ENCODE results near the gene GPAM. TPM values are rescaled to one million over a fixed set of nuclear protein-coding genes. Genes with fewer than 3 reads are reported as not detected.

The GPAM gene
- total and polyA plus RNA-seq, 3 donors from 2014 or later, result 25.1 to 37.6 (median 36.7) TPM

DNA sequence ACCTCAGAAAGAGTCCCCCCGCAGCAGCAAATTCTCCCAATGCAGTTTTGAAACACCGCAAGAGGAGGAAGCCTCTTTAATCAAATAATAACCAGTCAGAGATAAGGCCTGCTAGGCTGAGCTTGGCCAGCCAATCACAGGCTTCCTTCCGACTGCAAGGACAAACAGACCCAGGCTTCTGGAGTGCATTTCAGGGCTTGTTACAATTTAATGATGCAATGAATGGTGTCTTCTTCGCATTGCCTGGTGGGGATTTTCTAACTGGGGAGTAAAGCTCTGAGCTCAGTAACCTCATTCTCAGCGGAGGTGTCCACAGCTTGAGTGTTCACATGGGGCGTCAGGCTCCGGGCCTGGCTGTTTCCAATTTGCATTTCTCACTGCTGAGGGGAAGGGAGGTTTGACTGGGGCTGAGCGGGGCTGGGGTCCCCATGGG, 31.8 kb upstream of the GPAM start:
- peak overlapping the region; percentile 12 to 57 for H3K27ac ChIP-seq
- intact Hi-C loops (cut with DNase I; ENCODE audit: low total_unique reads), result no loop called here

DNA sequence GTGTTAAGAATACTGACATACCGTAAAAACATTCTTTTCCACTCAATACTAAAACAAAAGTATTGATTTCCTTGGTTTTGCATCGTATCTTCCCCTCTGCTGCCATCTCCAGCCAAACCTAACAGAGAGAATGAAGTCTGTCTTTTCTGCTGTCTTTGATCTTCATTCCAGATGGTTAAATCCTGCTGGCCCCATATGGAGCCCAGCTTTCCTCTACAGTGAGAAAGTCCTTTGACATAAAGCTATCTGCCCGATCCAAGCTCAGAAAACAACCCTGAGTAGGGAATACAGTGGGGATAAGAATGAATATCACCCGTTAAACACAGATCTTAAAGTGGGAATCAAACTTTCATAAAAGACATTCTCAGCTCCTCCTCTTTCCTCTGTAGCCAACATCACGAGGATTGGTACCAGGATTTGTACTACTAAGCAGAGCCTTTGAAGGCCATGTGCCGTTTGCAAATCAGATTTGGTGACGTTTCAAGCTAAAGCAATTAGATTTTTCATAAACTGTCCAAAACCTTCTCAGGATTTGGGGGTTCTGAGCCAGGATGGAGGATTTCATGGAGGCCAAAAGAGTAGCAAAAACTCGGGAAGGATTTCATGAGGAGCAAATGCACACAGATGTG, 30.8 kb upstream of the GPAM start:
- intact Hi-C loops (cut with DNase I; ENCODE audit: low total_unique reads), result no loop called here
- Histone ChIP-seq H3K4me3 (no peak overlapping the region), H3K4me1 (peaks cover 14% of the 10 kb centered on the region), H3K36me3 (ENCODE audit: low read depth, missing control alignments) (no peaks in the 10 kb centered on the region), H3K27ac (peak overlapping the region in 1 of 2 donors; percentile 41), H3K9me3 (no peaks in the 10 kb centered on the region), H3K27me3 (no peaks in the 10 kb centered on the region)
- no peak for DNase-seq
- WGBS, 2 donors, result 53 to 64% methylated on average over 8 of the region's 8 CpGs
- TF ChIP-seq, protein P1, sequence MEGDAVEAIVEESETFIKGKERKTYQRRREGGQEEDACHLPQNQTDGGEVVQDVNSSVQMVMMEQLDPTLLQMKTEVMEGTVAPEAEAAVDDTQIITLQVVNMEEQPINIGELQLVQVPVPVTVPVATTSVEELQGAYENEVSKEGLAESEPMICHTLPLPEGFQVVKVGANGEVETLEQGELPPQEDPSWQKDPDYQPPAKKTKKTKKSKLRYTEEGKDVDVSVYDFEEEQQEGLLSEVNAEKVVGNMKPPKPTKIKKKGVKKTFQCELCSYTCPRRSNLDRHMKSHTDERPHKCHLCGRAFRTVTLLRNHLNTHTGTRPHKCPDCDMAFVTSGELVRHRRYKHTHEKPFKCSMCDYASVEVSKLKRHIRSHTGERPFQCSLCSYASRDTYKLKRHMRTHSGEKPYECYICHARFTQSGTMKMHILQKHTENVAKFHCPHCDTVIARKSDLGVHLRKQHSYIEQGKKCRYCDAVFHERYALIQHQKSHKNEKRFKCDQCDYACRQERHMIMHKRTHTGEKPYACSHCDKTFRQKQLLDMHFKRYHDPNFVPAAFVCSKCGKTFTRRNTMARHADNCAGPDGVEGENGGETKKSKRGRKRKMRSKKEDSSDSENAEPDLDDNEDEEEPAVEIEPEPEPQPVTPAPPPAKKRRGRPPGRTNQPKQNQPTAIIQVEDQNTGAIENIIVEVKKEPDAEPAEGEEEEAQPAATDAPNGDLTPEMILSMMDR (IDR thresholded peaks at IDR 0.05), result no peak
- TF ChIP-seq POLR2A (IDR thresholded peaks at IDR 0.05), result no peak

More for the DNA sequence above, 31.8 kb upstream of the GPAM start:
- Histone ChIP-seq H3K27me3 (no peaks in the 10 kb centered on the region), H3K4me1 (peaks cover 4% of the 10 kb centered on the region), H3K36me3 (ENCODE audit: low read depth, missing control alignments) (no peaks in the 10 kb centered on the region), H3K4me3 (no peak overlapping the region), H3K9me3 (no peaks in the 10 kb centered on the region)
- 41 to 43% methylated on average over 4 to 8 of the region's 8 CpGs for WGBS, 2 donors
- TF ChIP-seq, protein P1 (IDR thresholded peaks at IDR 0.05), result no peak
- no peak for TF ChIP-seq POLR2A (IDR thresholded peaks at IDR 0.05)
- peak; percentile 93 for DNase-seq

DNA sequence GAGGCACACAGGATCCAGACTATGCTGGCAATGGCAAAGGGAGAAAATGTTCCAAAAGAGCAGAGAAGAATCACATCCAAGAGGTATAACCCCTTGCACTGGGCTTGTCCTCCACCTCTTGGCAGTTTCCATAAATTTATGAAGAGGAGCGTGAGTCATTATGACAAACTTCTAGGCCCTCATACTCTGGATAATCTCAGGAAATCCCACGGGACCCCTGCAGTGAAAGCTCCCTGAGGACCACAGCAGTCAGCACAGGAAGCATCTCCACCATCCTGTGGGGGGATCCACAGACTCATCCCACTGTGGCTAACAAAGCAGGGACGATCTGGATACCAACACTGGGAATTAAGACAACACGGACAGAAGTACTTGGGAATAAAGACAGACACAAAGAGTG, 30.3 kb upstream of the GPAM start:
- intact Hi-C loops (cut with DNase I; ENCODE audit: low total_unique reads), result no loop called here
- no peak for DNase-seq
- no peak for TF ChIP-seq POLR2A (IDR thresholded peaks at IDR 0.05)
- TF ChIP-seq, protein P1 (IDR thresholded peaks at IDR 0.05), result no peak
- H3K36me3 ChIP-seq (ENCODE audit: low read depth, missing control alignments), result no peaks in the 10 kb centered on the region
- WGBS, 2 donors, result 67 to 80% methylated on average over 4 of the region's 4 CpGs
- H3K27me3 ChIP-seq, result no peaks in the 10 kb centered on the region
- H3K9me3 ChIP-seq, result no peaks in the 10 kb centered on the region
- H3K4me1 ChIP-seq, result peaks cover 19% of the 10 kb centered on the region
- H3K27ac ChIP-seq, result peak overlapping the region in 1 of 2 donors; percentile 11
- H3K4me3 ChIP-seq, result no peak overlapping the region

DNA sequence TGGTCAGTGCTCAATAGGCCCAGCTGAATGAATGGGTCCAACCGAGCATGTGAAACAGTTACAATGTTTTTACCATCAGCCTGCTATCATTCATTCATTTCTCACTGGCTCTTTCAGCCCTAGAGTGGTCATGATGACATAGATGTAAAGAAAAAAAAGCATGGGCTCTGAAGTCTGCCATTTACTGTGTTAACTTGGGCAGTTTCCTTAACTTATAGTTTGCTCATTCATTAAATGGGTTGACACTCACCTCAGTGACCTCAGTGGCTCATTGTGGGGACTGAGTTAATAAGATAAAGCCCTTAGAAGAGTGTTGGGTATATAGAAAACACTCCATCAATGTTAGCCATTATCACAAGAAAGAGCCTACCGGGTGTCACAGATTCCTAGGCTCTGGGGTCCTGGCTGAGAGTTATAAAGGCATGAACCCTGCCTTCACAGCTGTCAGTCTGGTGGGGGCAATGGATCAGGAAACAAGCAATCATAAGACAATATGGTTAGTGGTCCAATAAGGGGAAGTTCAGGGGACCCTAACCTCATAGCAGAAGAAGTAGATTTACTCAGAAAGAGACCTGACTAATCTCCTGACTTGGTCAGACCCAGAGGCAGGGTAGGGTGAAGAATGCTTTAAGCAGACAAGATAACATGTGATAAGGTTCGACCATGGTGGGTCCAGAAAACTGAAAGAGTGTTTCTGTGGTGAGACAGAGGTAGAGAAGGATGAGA, 29.7 kb upstream of the GPAM start:
- Histone ChIP-seq H3K4me3 (no peak overlapping the region), H3K27ac (peak overlapping the region in 1 of 2 donors; percentile 11), H3K4me1 (peaks cover 19% of the 10 kb centered on the region), H3K27me3 (no peaks in the 10 kb centered on the region), H3K9me3 (no peaks in the 10 kb centered on the region), H3K36me3 (ENCODE audit: low read depth, missing control alignments) (no peaks in the 10 kb centered on the region)
- no peak for DNase-seq
- intact Hi-C loops (cut with DNase I; ENCODE audit: low total_unique reads), result no loop called here
- WGBS, 2 donors, result 61 to 73% methylated on average over 3 of the region's 3 CpGs
- TF ChIP-seq, protein P1 (IDR thresholded peaks at IDR 0.05), result no peak
- no peak for TF ChIP-seq POLR2A (IDR thresholded peaks at IDR 0.05)
